HG02938 (cell line): ENCODE data around the gene CD2AP.
"Not testable (repeated sequence)": the region's sequence is repeated elsewhere in the genome, so short reads cannot be mapped to it uniquely, and the experiment has no call there.

Source experiments
- ATAC-seq: cut with Tn5 transposase; IDR thresholded peaks from one replicate; pipeline ENCODE4 v1.9.1; 2021; ENCODE audit warnings: mild to moderate bottlenecking, moderate library complexity; ENCODE audit not compliant: unreplicated experiment

Gene CD2AP

DNA sequence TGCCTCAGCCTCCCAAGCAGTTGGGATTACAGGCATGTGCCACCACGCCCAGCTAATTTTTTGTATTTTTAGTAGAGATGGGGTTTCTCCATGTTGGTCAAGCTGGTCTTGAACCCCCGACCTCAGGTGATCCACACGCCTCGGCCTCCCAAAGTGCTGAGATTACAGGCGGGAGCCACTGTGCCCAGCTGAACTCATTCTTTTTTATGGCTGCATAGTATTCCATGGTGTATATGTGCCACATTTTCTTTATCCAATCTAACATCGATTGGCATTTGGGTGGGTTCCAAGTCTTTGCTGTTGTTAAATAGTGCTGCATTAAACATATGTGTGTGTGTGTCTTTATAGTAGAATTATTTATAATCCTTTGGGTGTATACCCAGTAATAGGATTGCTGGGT, 78.9 kb downstream of the CD2AP start:
- ATAC-seq: not testable (repeated sequence)

- no peak for ATAC-seq
Measured at GRCh38 chr6:47563162-47563561, 85.6 kb downstream of the CD2AP start.

GRCh38 chr6:47566602-47567001, 89.0 kb downstream of the CD2AP start:
- not testable (repeated sequence) for ATAC-seq

- ATAC-seq: no peak
Measured at GRCh38 chr6:47567586-47567985, 90.0 kb downstream of the CD2AP start.

GRCh38 chr6:47571488-47571887, 93.9 kb downstream of the CD2AP start:
- ATAC-seq: no peak

GRCh38 chr6:47573109-47573508, 95.5 kb downstream of the CD2AP start:
- no peak for ATAC-seq

DNA sequence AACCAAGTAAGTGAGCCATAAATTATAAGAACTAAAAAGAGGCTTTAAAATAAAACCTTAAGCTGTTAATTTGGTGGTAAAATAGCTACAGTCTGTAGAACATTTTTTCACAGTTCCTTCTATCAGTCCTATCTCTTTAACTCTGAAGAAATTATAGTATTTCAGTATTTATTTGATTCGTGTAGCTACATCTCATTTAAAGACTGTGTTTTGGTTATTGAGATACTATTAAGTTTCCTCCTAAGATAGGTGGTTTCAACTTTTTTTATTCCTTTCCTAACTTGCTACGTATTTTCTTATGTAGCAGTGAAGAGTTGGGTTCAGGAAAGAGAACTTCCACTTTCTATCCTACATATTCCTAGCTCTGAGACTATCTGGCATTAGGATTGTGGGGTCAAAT, 97.2 kb downstream of the CD2AP start:
- ATAC-seq: no peak

DNA sequence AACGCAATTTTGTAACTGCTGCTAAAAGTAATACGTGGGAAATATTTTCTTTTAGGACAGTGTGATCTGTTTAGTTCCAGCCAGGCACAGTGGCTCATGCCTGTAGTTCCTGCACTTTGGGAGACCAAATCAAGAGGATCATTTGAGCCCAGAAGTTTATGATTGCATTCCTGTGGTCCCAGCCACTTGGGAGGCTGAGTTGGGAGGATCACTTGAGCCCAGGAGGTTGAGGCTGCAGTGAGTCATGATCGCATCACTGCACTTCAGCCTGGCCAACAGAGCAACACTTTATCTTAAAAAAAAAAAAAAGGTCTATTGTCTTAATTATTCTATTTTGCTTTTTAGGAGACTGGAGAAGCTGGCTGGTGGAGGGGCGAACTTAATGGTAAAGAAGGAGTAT, 101.5 kb downstream of the CD2AP start:
- no peak for ATAC-seq

- ATAC-seq: peak; percentile 73
Measured at GRCh38 chr6:47581591-47581990, 104.0 kb downstream of the CD2AP start.

DNA sequence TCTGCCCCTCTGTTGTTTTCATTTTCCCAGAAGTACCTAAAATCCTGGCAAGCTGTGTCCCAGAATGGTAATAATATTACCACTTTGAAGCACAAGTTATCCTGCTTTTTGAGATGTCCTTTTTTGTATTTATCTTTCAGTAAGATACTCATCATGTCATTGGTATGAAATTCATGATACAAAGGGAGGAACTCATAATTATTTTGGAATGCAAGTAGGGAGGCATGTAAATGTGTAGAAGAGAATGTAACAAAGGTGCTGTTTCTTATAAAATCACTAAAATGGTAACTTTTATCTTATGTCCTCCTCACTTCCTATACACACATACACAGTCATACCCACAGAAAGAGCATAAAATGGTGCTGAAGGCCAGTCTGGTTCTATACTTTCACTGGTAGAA, 109.9 kb downstream of the CD2AP start:
- no peak for ATAC-seq

GRCh38 chr6:47592131-47592840, 114.7 kb downstream of the CD2AP start:
- no peak for ATAC-seq

DNA sequence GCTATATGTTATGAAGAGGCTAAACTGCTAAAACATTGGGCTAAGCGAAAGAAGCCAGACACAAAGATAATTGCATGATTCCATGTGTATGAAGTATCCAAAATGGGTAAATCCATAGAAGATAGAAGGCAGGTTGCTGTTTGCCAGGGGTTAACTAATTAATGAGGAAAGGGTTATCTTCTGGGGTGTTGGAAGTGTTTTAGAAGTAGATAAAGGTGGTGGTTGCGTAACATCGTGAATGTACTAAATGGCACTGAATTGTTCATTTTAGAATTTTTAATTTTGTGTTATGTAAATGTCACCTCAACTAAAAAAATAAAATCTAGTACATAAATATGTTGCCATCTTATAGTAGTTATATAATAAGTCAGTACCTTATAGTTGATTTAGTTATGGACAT, 116.4 kb downstream of the CD2AP start:
- ATAC-seq: no peak

DNA sequence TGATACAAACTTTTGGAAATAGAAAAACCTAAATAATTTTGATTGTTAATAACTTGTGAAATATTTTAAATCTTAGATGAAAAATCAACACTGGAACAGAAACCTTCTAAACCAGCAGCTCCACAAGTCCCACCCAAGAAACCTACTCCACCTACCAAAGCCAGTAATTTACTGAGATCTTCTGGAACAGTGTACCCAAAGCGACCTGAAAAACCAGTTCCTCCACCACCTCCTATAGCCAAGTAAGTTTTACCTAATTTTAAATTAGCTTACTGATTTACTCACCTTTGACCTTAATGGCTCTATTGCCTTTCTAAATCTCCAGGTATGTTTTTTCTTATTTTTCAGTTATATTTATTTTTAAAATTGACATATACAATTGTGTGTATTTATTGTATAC, 118.2 kb downstream of the CD2AP start:
- ATAC-seq: no peak

GRCh38 chr6:47598367-47598766, 120.8 kb downstream of the CD2AP start:
- ATAC-seq: no peak

- ATAC-seq: no peak
Measured at GRCh38 chr6:47599512-47599911, 121.9 kb downstream of the CD2AP start.

DNA sequence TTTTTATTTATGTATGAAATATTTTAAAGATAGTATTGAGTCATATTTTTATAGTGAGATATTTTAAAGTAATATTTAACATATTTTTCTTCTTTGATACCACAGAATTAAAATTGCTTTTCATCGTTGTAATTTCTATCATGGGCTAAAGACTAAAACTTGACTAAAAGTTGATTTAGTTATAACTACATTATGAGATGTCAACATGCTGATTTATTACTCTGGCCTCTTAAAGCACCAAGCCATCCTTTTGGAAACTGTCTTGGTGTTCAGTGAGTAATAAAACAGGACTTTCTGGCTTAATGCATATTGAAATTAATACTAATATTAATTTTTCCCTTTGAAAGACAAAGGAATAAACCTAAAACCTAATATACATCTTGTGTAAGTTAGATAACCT, 125.6 kb downstream of the CD2AP start:
- no peak for ATAC-seq

GRCh38 chr6:47603995-47604394, 126.4 kb downstream of the CD2AP start:
- ATAC-seq: no peak

DNA sequence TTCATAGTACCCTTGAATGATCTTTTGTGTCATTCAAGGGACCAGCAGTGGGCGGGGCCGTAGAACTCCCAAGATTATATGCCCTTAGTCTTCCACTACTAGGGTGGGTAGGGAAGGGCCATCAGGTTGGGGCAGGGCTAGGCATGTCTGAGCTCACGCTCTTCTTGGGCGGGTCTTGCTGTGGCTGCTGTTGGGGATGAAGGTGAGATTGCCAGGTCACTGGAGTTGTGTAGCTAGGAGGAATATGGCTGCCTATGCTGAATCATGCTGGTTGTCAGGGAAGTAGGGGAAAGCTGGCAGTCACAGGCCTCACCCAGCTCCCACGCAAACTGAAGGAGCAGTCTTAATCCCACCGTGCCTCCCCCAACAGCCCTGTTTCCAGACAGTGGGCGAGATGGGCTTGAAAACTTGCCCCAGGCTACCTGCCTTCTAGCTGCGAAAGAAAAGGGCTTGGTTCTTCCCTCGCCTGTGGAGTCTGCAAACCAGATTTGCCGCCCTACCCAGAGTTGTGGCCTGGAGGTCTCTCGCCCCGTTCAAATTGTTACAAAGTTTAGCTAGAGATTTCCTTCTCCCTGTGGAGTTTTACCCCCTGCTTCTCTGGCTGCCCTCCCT, 144.4 kb downstream of the CD2AP start:
- ATAC-seq: no peak

DNA sequence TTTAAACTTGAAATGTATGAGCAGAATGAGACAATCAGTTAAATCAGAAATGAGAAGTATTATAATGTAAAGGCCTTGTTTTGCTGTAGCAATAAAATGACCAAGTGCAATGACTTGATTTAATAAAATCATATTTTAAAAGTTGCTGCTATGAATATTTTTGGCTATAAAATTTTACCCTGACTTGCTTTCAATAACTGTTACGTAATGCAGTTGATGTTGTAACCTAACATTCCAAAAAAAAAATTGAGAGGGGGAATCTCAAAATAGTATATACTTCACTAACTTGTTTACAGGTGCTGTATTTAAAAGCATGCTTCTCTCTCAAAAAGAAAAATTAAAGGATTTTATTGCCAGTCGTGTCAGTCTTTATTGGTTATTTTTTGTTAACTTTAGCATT, 149.2 kb downstream of the CD2AP start:
- ATAC-seq: no peak

- ATAC-seq: no peak
Measured at GRCh38 chr6:47628448-47629272, 151.1 kb downstream of the CD2AP start.

GRCh38 chr6:47629954-47630353, 152.4 kb downstream of the CD2AP start:
- ATAC-seq: no peak

GRCh38 chr6:47630587-47630986, 153.0 kb downstream of the CD2AP start:
- no peak for ATAC-seq
